Naive B cell (primary cell): ENCODE measurements around the gene WBP1. TPM values are rescaled to one million over a fixed set of nuclear protein-coding genes. Genes with fewer than 3 reads are reported as not detected.
A peak's percentile ranks its signal among the peaks of the same experiment; 100 is the strongest.

Source experiments
- ATAC-seq, 2 donors: fragments of 150-1000 bp; cut with Tn5 transposase; 2 replicates each; pipeline ENCODE4 v1.10.0; 2021; ENCODE audit warnings: low read depth in 2 of 2, mild to moderate bottlenecking in 2 of 2, moderate library complexity in 2 of 2
- DNase-seq: peaks from one replicate; pipeline ENCODE4 v3.0.0; 2022
- H3K27ac Mint-ChIP-seq, 6 donors: one replicate each; pipeline ENCODE4 v1.8.0; 2020 to 2022; ENCODE audit warnings: mild to moderate bottlenecking in 6 of 6, mixed read lengths in 6 of 6, moderate library complexity in 5 of 6, inconsistent platforms in 2 of 6
- H3K27me3 Mint-ChIP-seq, 3 donors: one replicate each; pipeline ENCODE4 v1.8.0; 2021 to 2022; ENCODE audit warnings: mixed read lengths in 3 of 3, mild to moderate bottlenecking in 1 of 3
- H3K36me3 Mint-ChIP-seq, 2 donors: one replicate each; pipeline ENCODE4 v1.8.0; 2020 to 2022; ENCODE audit warnings: mixed read lengths in 2 of 2, inconsistent platforms in 1 of 2, mild to moderate bottlenecking in 1 of 2
- H3K4me1 Mint-ChIP-seq, 3 donors: one replicate each; pipeline ENCODE4 v1.8.0; 2020 to 2022; ENCODE audit warnings: mixed read lengths in 3 of 3, inconsistent platforms in 1 of 3, mild to moderate bottlenecking in 1 of 3, moderate library complexity in 1 of 3
- H3K4me3 Mint-ChIP-seq, 8 donors: one replicate each; pipeline ENCODE4 v1.8.0; 2020 to 2022; ENCODE audit warnings: mild to moderate bottlenecking in 8 of 8, mixed read lengths in 8 of 8, moderate library complexity in 8 of 8, inconsistent platforms in 2 of 8
- H3K9me3 Mint-ChIP-seq, 7 donors: one replicate each; pipeline ENCODE4 v1.8.0; 2020 to 2022; ENCODE audit warnings: mixed read lengths in 7 of 7, mild to moderate bottlenecking in 5 of 7, inconsistent platforms in 2 of 7, moderate library complexity in 1 of 7
- polyA plus RNA-seq, 6 donors: library from polyadenylated mRNA; unstranded; fragments of 300-500 nt; fragmentation: Illumina TruSeq; gene quantifications; one replicate each; pipeline ENCODE4 v1.2.3, GENCODE V29; 2021; ENCODE audit warnings: low read depth in 6 of 6

Gene WBP1
- polyA plus RNA-seq, 6 donors from 2014 or later, result 30.0 to 46.1 (median 41.3) TPM

DNA sequence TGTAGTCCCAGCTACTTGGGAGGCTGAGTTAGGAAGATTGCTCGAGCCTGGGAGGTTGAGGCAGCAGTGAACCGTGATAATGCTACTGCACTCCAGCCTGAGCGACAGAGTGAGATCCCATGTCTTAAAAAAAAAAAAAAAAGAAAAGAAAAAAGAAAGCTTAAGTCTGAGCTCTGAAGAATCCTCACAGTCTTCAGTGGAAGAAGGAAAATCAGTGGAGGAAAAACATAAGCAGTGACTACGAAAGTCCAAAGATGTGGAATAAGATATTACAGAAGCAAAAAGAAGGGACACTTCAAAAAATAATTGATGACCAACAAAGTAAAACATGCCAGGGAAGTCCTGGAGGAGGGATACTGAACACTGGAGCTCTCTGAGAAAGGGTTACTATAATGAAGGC, 52.0 kb downstream of the WBP1 start:
- Mint-ChIP-seq H3K36me3 (peaks cover under 1 to 13% of the 10 kb centered on the region in 2 donors), H3K4me3 (peak overlapping the region in 1 of 8 donors; percentile 30), H3K9me3 (peaks cover 0 to 3% (median 0%) of the 10 kb centered on the region in 7 donors), H3K27ac (no peak overlapping the region), H3K27me3 (peaks cover 29 to 50% (median 42%) of the 10 kb centered on the region in 3 donors), H3K4me1 (peaks cover 23 to 29% (median 27%) of the 10 kb centered on the region in 3 donors)
- ATAC-seq, result no peak
- DNase-seq, result no peak

Other genes with a start within 250 kb of the WBP1 start
- gene SLC4A5, start 115.0 kb upstream of the WBP1 start, polyA plus RNA-seq, result under 1 TPM in 3 of 6 donors, not detected in 3; 0.44 to 0.82 (median 0.70) TPM
- gene DCTN1, start 78.1 kb upstream of the WBP1 start, polyA plus RNA-seq, result 10 to 100 TPM; 43.0 to 91.1 (median 60.2) TPM
- gene C2orf81, start 36.8 kb upstream of the WBP1 start, polyA plus RNA-seq, result 1 to 10 TPM; 3.7 to 8.8 (median 7.6) TPM
- 10 to 100 TPM; 40.8 to 79.4 (median 47.8) TPM for gene WDR54, start 36.7 kb upstream of the WBP1 start, polyA plus RNA-seq
- gene RTKN, start 16.5 kb upstream of the WBP1 start, polyA plus RNA-seq, result 1 to 10 TPM in 4 of 6 donors, under 1 TPM in 1, not detected in 1; 0.97 to 2.1 (median 1.7) TPM
- 10 to 100 TPM in 2 of 6 donors, 1 to 10 TPM in 4; 5.5 to 16.5 (median 8.3) TPM for gene INO80B, start 3.4 kb upstream of the WBP1 start, polyA plus RNA-seq
- gene MOGS, start 6.9 kb downstream of the WBP1 start, polyA plus RNA-seq, result 10 to 100 TPM; 26.6 to 42.1 (median 34.5) TPM
- 100 to 1,000 TPM in 5 of 6 donors, 10 to 100 TPM in 1; 76.6 to 172 (median 136) TPM for gene MRPL53, start 14.2 kb downstream of the WBP1 start, polyA plus RNA-seq
- 10 to 100 TPM in 4 of 6 donors, 1 to 10 TPM in 2; 5.9 to 25.9 (median 12.0) TPM for gene CCDC142, start 24.6 kb downstream of the WBP1 start, polyA plus RNA-seq
- gene TTC31, start 24.6 kb downstream of the WBP1 start, polyA plus RNA-seq, result 10 to 100 TPM; 20.7 to 31.8 (median 25.6) TPM
- gene LBX2, start 41.2 kb downstream of the WBP1 start, polyA plus RNA-seq, result not detected
- gene PCGF1, start 49.3 kb downstream of the WBP1 start, polyA plus RNA-seq, result 10 to 100 TPM in 5 of 6 donors, 1 to 10 TPM in 1; 8.9 to 17.0 (median 14.1) TPM
- gene TLX2, start 56.0 kb downstream of the WBP1 start, polyA plus RNA-seq, result not detected
- not detected for gene DQX1, start 67.8 kb downstream of the WBP1 start, polyA plus RNA-seq
- gene AUP1, start 71.3 kb downstream of the WBP1 start, polyA plus RNA-seq, result 100 to 1,000 TPM in 3 of 6 donors, 10 to 100 TPM in 3; 83.3 to 155 (median 99.9) TPM
- gene HTRA2, start 71.5 kb downstream of the WBP1 start, polyA plus RNA-seq, result 10 to 100 TPM; 33.0 to 52.0 (median 44.7) TPM
- gene LOXL3, start 95.5 kb downstream of the WBP1 start, polyA plus RNA-seq, result under 1 TPM in 2 of 6 donors, not detected in 4; 0.25 to 0.29 TPM
- 10 to 100 TPM; 21.2 to 44.1 (median 34.3) TPM for gene DOK1, start 96.3 kb downstream of the WBP1 start, polyA plus RNA-seq
- not detected for gene M1AP, start 189.9 kb downstream of the WBP1 start, polyA plus RNA-seq
- 1 to 10 TPM; 4.3 to 8.5 (median 5.4) TPM for gene SEMA4F, start 195.8 kb downstream of the WBP1 start, polyA plus RNA-seq